ENCODE data around the gene FEM1B.
A peak's percentile ranks its signal among the peaks of the same experiment; 100 is the strongest.

The FEM1B gene

DNA sequence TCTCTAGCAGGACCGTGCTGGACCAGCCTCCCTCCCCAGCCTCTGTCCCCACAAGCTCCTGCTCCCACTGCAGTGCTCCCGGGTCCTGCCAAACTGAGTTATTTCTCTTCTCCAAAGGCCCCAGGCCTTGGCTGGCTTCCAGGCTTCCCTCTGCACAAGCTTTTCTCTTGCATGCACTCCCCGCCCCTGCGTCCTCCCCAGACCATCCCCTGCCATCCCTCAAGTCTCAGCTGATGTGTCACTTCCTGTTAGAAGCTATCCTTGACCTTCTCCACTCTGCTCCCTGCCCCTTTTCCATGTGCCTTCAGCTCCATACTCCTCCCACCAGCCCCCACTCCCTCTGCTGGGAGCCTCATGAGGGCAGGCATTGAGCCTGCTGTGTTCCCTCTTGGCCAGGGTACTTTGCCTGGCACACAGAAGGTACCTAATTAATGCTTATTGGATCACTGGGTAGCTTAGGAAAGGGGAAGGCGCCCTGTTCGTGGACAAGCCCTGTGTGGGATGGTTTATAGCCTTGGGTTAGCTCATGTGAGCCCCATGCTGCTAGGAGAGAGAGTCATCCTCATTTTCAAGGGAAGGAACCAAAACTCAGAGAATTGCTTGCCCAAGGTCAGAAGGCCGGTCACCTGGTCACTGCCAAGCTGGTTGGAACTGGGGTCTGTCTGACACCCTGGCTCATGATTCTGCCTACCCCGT, 56.4 kb downstream of the FEM1B start:
- no peaks in the 10 kb centered on the region for H3K9me3 Mint-ChIP-seq
- H3K4me3 Mint-ChIP-seq = no peak overlapping the region
- H3K4me1 Mint-ChIP-seq = peaks cover 9% of the 10 kb centered on the region
- no peak for ATAC-seq
- no peaks in the 10 kb centered on the region for H3K36me3 Mint-ChIP-seq
- H3K27me3 Mint-ChIP-seq = peaks cover 53% of the 10 kb centered on the region
- H3K27ac Mint-ChIP-seq = no peak overlapping the region

GRCh38 chr15:68334661-68335124, 57.1 kb downstream of the FEM1B start:
- peaks cover 53% of the 10 kb centered on the region for H3K27me3 Mint-ChIP-seq
- no peak overlapping the region for H3K4me3 Mint-ChIP-seq
- H3K4me1 Mint-ChIP-seq = peaks cover 9% of the 10 kb centered on the region
- H3K9me3 Mint-ChIP-seq = no peaks in the 10 kb centered on the region
- no peak for ATAC-seq
- no peak overlapping the region for H3K27ac Mint-ChIP-seq
- H3K36me3 Mint-ChIP-seq = no peaks in the 10 kb centered on the region

GRCh38 chr15:68335251-68335650, 57.7 kb downstream of the FEM1B start:
- Mint-ChIP-seq H3K4me3 (no peak overlapping the region), H3K27me3 (peaks cover 53% of the 10 kb centered on the region), H3K4me1 (peaks cover 9% of the 10 kb centered on the region), H3K9me3 (no peaks in the 10 kb centered on the region), H3K36me3 (no peaks in the 10 kb centered on the region), H3K27ac (no peak overlapping the region)
- no peak for ATAC-seq

- Mint-ChIP-seq H3K4me1 (peaks cover 9% of the 10 kb centered on the region), H3K27ac (no peak overlapping the region), H3K9me3 (no peaks in the 10 kb centered on the region), H3K27me3 (peaks cover 53% of the 10 kb centered on the region), H3K36me3 (no peaks in the 10 kb centered on the region), H3K4me3 (no peak overlapping the region)
- no peak for ATAC-seq
Measured at GRCh38 chr15:68335655-68336054, 58.1 kb downstream of the FEM1B start.

GRCh38 chr15:68336516-68336915, 59.0 kb downstream of the FEM1B start:
- H3K4me1 Mint-ChIP-seq = peaks cover 9% of the 10 kb centered on the region
- ATAC-seq = no peak
- no peaks in the 10 kb centered on the region for H3K9me3 Mint-ChIP-seq
- no peaks in the 10 kb centered on the region for H3K36me3 Mint-ChIP-seq
- H3K27ac Mint-ChIP-seq = no peak overlapping the region
- no peak overlapping the region for H3K4me3 Mint-ChIP-seq
- peaks cover 46% of the 10 kb centered on the region for H3K27me3 Mint-ChIP-seq

GRCh38 chr15:68337826-68338225, 60.3 kb downstream of the FEM1B start:
- Mint-ChIP-seq H3K9me3 (no peaks in the 10 kb centered on the region), H3K27me3 (peaks cover 36% of the 10 kb centered on the region), H3K4me3 (no peak overlapping the region), H3K4me1 (peaks cover 9% of the 10 kb centered on the region), H3K36me3 (no peaks in the 10 kb centered on the region), H3K27ac (no peak overlapping the region)
- peak; percentile 45 for ATAC-seq

DNA sequence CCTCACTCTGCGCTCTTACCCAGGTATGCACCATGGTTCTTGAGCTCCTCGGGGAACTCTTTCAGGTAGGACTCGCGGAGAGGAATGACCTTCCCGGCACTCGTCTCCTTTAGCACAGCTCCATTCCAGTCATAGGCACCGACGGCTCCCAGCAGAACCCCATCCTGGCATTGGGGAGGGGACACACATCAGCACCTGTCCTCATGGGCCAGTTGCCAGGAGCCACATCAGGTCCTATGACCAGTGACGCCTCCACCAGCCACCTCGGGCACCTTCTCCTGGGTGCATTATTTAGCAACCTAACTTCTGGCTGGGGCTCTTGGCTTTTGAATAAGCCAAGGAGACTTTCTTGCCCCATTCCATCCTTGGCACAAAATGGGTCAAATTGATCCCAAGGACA, 61.9 kb downstream of the FEM1B start:
- Mint-ChIP-seq H3K4me3 (no peak overlapping the region), H3K4me1 (peaks cover 9% of the 10 kb centered on the region), H3K27ac (no peak overlapping the region), H3K36me3 (no peaks in the 10 kb centered on the region), H3K9me3 (no peaks in the 10 kb centered on the region), H3K27me3 (peaks cover 22% of the 10 kb centered on the region)
- no peak for ATAC-seq

GRCh38 chr15:68340726-68341671, 63.5 kb downstream of the FEM1B start:
- H3K4me3 Mint-ChIP-seq = no peak overlapping the region
- H3K4me1 Mint-ChIP-seq = peaks cover 9% of the 10 kb centered on the region
- no peaks in the 10 kb centered on the region for H3K9me3 Mint-ChIP-seq
- H3K27ac Mint-ChIP-seq = no peak overlapping the region
- ATAC-seq = no peak
- no peaks in the 10 kb centered on the region for H3K36me3 Mint-ChIP-seq
- H3K27me3 Mint-ChIP-seq = peaks cover 13% of the 10 kb centered on the region

- Mint-ChIP-seq H3K4me3 (no peak overlapping the region), H3K4me1 (peaks cover 9% of the 10 kb centered on the region), H3K9me3 (no peaks in the 10 kb centered on the region), H3K36me3 (no peaks in the 10 kb centered on the region), H3K27ac (no peak overlapping the region), H3K27me3 (peaks cover 13% of the 10 kb centered on the region)
- ATAC-seq = peak; percentile 3
Measured at GRCh38 chr15:68341760-68342725, 64.5 kb downstream of the FEM1B start.

DNA sequence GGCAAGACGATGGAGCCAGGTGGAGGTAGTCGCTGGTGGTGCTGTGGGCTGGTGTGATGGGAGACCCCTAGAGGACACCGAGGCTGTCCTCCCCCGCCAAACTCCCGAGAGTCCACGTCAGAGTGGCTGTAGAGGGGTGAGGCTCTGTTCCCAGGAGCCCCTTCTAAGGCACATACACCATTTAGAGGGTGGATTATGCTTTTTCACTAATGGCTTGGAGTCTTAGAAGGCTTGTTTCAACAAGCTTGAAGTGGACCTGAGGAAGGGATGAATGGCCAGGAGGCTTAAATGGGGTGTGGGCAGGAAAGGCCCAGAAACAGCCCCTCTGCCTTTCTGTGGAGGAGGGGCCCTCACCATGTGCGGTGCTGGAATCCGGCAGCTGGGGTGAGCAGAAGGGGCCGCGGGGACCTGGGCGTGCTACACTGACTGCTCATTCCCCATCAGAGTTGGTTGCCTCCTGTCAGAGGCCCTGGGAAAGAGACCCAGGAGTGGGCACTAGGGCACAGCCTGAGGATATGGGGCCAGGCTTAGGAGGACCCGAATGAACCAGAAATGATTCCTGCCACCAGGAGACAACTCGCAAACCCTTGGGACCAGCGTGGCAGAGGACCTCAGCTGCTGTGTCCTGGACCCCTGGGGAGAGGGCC, 66.2 kb downstream of the FEM1B start:
- Mint-ChIP-seq H3K36me3 (no peaks in the 10 kb centered on the region), H3K27me3 (peaks cover 7% of the 10 kb centered on the region), H3K4me1 (no peaks in the 10 kb centered on the region), H3K27ac (no peak overlapping the region), H3K9me3 (no peaks in the 10 kb centered on the region), H3K4me3 (no peak overlapping the region)
- no peak for ATAC-seq

DNA sequence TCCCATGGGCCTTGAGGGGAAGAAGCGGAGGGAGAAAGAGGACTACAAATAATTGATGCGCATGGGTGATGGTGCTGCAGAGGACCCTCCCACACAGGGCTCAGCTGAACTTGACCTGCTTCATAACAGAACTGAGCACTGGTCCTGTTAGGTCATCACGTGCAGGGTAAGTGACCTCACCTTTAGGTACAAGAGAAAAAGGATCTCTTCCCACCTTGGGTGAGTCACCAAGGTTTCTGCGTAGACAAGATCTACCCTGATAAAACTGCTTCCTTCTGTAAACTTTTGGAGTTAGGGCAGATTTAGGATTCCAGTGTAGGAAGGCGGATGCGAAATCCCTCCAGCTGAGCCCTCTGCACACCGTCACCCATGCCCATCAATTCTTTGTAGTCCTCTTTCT, 67.1 kb downstream of the FEM1B start:
- Mint-ChIP-seq H3K4me3 (no peak overlapping the region), H3K36me3 (no peaks in the 10 kb centered on the region), H3K27me3 (peaks cover 9% of the 10 kb centered on the region), H3K4me1 (no peaks in the 10 kb centered on the region), H3K27ac (no peak overlapping the region), H3K9me3 (no peaks in the 10 kb centered on the region)
- no peak for ATAC-seq

All from stimulated activated memory B cell treated with anti-CD40 and anti-IgM and Interleukin-4, amounts not matched to agents 10 μg/mL and 1 μg/mL and 100 μg/mL, for 72 hours (primary cell).